ENCODE measurements around the gene REPIN1.

The REPIN1 gene

GRCh38 chr7:150361402-150361801 lies 7.2 kb upstream of the REPIN1 start:
- FAIRE-seq = no peak

- FAIRE-seq = no peak
These were observed 6.6 kb upstream of the REPIN1 start for GRCh38 chr7:150361807-150362621.

- FAIRE-seq = no peak
These were observed 5.3 kb upstream of the REPIN1 start for GRCh38 chr7:150363370-150363769.

- no peak for FAIRE-seq
These were observed 4.8 kb upstream of the REPIN1 start for GRCh38 chr7:150363872-150364271.

GRCh38 chr7:150365194-150365593 lies 3.4 kb upstream of the REPIN1 start:
- no peak for FAIRE-seq

- FAIRE-seq = no peak
These were observed 2.8 kb upstream of the REPIN1 start for GRCh38 chr7:150365673-150366398.

- FAIRE-seq = no peak
These were observed 936 bp upstream of the REPIN1 start for GRCh38 chr7:150367677-150368095.

GRCh38 chr7:150368884-150369747 lies 494 bp downstream of the REPIN1 start:
- no peak for FAIRE-seq

GRCh38 chr7:150369748-150370501 lies 1.3 kb downstream of the REPIN1 start:
- no peak for FAIRE-seq

GRCh38 chr7:150370612-150371071 lies 2.0 kb downstream of the REPIN1 start:
- FAIRE-seq = no peak

GRCh38 chr7:150371131-150371995 lies 2.7 kb downstream of the REPIN1 start:
- no peak for FAIRE-seq

GRCh38 chr7:150371996-150372270 lies 3.3 kb downstream of the REPIN1 start:
- no peak for FAIRE-seq

- FAIRE-seq = no peak
These were observed 3.8 kb downstream of the REPIN1 start for GRCh38 chr7:150372271-150373048.

GRCh38 chr7:150373049-150373801 lies 4.6 kb downstream of the REPIN1 start:
- no peak for FAIRE-seq

GRCh38 chr7:150374026-150374425 lies 5.4 kb downstream of the REPIN1 start:
- no peak for FAIRE-seq

GRCh38 chr7:150374472-150374871 lies 5.8 kb downstream of the REPIN1 start:
- FAIRE-seq = no peak

- no peak for FAIRE-seq
These were observed 7.3 kb downstream of the REPIN1 start for GRCh38 chr7:150375662-150376521.

- no peak for FAIRE-seq
These were observed 7.9 kb downstream of the REPIN1 start for GRCh38 chr7:150376560-150376959.

- no peak for FAIRE-seq
These were observed 8.6 kb downstream of the REPIN1 start for GRCh38 chr7:150377196-150377595.
